NCI-H524 treated with DMSO at 0.1 percent for 48 hours (cell line): ENCODE measurements around the gene SNX32.

Experiments used
- DNase-seq: peaks from one replicate; lab custom pipeline; 2025; lab: John Stamatoyannopoulos, UW

The SNX32 gene

GRCh38 chr11:65856689-65857499, 23.1 kb downstream of the SNX32 start:
- no peak for DNase-seq

DNA sequence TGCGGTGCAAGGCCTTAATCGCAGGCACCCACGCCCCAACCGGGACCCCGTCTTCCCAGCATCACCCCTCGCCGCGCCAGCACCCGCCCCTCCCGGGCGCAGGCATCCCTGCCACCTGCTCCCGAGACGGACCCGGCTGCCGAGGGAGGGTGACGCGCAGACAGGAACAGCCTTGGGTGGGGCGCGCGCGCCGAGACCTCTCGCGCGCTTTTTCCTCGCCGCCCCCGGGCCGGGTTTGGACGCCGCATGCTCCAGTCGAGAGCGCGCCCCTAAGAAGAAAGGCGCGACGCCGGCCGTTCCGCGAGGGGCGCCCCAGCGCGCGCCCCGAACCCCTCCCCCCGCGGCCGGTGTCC, 23.7 kb downstream of the SNX32 start:
- no peak for DNase-seq

GRCh38 chr11:65857853-65858680, 24.3 kb downstream of the SNX32 start, which contains the start of gene CFL1:
Gene CFL1 (minus strand): TSS chr11:65858180. CDS start chr11:65858099, 81 bp downstream.
- DNase-seq: peak; percentile 67

- no peak for DNase-seq
These were observed 24.9 kb downstream of the SNX32 start for GRCh38 chr11:65858681-65859087.

DNA sequence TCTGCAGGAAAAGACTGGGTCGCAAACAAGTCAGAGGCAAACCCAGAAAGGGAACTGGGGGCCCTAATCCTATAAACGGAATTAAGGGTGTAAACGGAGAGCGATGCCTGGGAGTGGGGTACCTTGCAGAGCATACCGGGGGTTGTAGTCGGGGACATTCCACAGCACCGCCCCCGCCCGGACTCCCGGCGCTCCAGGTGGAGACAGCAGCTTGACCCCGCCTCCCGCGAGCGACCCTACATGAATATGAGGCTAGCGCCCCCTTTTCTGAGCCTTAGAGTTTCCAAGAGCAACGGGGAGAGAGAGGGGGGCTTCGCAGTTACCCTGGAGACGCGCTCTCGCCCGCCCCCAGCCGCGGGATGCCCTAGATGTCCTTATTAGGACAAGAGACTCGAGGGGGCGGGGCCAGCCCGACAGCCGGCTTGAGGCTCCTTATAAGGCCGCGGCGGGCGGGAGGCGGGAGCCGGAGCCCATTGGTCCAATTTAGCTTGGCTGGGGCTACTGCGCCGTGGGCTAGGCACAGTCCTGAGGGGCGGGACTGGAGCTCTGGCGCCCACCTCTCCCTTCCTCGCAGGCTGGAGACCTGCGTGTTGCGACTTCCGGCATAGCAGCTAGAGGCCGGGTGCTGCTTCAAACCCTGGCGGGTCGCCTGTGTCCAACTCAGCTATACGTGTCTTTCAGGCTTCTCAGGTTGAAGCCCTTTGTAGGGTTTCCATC, 25.5 kb downstream of the SNX32 start:
- DNase-seq: peak; percentile 80

GRCh38 chr11:65859812-65860277, 26.1 kb downstream of the SNX32 start:
- DNase-seq: no peak

DNA sequence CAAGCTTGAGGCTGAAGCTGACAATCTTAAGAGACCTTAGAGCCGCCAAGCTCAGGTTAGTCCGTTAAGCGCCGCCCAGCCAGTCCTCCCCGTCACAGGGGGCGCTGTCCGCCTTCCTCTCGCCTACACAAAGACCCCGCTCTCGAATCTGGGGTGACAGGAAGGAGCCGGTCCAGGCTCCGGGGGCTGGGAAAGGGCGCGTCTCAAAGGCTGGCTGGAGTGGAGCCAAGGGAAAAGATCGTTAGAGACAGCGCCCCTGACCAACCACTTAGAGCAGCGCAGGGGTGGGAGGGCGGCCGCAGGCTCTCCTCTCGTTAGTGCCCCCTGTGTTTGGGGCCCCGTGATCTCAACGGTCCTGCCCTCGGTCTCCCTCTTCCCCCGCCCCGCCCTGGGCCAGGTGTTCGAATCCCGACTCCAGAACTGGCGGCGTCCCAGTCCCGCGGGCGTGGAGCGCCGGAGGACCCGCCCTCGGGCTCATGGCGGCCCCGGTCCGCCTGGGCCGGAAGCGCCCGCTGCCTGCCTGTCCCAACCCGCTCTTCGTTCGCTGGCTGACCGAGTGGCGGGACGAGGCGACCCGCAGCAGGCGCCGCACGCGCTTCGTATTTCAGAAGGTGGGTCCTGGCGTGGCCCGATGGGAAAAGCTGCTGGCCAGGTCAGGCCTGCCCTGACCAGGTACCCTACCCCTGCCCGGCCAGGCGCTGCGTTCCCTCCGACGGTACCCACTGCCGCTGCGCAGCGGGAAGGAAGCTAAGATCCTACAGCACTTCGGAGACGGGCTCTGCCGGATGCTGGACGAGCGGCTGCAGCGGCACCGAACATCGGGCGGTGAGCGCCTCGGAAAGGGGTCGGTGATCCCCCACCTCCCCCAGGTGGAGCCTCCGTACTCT, 26.8 kb downstream of the SNX32 start, which contains the start of gene MUS81:
MUS81 (plus strand) TSS at position 156 of the 887 bp plus-strand sequence; CDS start at position 477, 321 bp downstream.
- peak; percentile 75 for DNase-seq

DNA sequence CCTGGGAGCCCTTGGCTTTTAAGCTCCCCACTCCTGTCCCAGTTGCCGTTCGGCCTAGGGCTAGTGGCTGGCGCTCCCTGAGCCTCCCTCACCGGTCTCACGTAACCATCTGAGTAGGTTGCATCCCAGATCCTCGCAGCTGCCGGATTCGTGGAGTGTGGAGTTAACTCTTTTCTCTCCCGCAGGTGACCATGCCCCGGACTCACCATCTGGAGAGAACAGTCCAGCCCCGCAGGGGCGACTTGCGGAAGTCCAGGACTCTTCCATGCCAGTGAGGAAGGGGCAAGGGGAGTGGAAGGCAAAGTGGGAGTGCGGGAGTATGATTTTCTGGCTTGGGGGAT, 27.4 kb downstream of the SNX32 start:
- DNase-seq: no peak

DNA sequence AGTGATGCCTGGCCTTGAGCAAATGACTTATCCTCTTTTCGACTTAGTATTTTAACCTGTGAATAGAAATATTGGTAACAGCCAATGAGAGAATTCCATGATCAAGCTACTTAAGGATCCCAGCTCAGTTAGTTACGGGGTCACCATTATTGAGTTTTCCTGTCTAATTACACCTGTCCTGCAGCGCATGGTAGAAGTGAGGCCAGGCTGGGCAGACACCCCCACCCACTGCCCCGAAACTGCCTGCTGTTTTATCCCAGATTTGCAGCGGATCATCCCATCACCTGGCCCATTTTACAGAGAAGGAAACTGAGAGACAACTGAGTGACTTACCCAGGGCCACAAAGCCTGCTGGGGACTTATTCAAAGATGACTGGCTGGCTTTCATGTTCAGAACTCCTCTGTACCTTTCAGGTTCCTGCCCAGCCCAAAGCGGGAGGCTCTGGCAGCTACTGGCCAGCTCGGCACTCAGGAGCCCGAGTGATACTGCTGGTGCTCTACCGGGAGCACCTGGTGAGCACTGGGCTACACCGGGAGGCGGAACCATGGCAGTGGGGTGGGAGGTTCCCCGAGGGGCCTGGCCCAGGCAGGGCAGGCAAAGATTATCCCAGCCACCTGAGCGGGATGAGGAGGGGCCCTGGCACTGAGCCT, 27.9 kb downstream of the SNX32 start:
- no peak for DNase-seq

- no peak for DNase-seq
These were observed 28.5 kb downstream of the SNX32 start for GRCh38 chr11:65862191-65862735.

DNA sequence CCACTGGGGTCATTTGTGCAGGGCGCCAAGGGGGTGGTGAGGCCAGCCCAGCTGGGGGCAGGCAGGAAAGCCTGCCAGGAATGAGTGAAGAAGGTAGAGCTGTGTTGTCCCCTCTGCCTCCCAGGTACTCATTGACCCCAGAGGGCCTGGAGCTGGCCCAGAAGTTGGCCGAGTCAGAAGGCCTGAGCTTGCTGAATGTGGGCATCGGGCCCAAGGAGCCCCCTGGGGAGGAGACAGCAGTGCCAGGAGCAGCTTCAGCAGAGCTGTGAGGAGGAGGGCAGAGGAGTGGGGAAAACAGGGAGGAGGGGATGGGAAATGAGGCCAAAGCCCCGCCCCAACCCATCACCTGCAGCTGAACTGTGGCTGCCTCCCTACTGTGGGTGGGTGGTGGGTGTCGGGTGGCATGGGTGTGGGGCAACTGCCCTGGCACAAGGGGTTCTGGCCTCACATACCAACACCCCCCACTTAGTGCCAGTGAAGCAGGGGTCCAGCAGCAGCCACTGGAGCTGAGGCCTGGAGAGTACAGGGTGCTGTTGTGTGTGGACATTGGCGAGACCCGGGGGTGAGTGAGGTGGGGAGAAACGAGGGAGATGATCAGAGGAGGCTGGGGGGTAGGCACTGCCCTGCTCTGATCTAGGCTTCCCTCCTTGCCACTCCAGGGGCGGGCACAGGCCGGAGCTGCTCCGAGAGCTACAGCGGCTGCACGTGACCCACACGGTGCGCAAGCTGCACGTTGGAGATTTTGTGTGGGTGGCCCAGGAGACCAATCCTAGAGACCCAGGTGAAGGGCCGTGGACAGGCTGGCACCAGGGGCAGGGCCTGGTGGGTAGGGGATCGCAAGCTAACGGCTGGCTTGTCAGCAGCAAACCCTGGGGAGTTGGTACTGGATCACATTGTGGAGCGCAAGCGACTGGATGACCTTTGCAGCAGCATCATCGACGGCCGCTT, 29.5 kb downstream of the SNX32 start:
- no peak for DNase-seq

DNA sequence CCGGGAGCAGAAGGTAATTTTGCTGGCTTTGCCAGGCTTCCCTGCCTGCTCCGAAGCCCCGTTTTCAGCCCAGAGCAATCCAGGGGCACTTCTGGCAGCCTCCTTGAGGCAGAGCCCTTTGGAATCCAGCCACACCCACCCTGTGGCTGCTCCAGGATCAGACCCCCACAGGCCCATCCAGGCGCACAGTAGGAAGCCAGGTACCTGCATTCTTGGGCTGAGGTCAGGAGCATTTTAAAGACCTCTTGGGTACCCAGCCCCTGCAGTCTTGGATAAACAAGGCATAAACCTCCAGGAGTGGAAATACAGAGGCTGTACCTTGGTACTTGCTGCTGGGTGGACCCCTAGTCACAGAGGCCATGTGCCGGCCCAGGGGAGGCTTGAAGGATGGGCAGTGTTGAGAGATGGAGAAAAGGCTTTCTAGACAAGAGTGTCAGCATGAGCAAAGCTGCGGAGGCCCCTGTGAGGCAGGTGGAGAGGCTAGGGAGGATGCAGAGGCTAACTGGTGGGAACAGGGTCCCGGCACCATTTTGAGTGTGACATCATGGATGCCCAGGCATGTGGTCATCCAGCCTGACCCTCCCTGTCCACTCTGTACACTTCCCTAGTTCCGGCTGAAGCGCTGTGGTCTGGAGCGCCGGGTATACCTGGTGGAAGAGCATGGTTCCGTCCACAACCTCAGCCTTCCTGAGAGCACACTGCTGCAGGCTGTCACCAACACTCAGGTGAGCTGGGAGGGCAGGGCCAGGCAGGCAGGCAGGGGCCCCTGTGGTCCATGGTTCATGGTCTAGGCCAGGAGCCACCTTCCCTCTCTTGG, 30.3 kb downstream of the SNX32 start:
- DNase-seq: no peak

GRCh38 chr11:65864706-65865471, 31.1 kb downstream of the SNX32 start:
- no peak for DNase-seq

- no peak for DNase-seq
These were observed 31.9 kb downstream of the SNX32 start for GRCh38 chr11:65865550-65866172.

DNA sequence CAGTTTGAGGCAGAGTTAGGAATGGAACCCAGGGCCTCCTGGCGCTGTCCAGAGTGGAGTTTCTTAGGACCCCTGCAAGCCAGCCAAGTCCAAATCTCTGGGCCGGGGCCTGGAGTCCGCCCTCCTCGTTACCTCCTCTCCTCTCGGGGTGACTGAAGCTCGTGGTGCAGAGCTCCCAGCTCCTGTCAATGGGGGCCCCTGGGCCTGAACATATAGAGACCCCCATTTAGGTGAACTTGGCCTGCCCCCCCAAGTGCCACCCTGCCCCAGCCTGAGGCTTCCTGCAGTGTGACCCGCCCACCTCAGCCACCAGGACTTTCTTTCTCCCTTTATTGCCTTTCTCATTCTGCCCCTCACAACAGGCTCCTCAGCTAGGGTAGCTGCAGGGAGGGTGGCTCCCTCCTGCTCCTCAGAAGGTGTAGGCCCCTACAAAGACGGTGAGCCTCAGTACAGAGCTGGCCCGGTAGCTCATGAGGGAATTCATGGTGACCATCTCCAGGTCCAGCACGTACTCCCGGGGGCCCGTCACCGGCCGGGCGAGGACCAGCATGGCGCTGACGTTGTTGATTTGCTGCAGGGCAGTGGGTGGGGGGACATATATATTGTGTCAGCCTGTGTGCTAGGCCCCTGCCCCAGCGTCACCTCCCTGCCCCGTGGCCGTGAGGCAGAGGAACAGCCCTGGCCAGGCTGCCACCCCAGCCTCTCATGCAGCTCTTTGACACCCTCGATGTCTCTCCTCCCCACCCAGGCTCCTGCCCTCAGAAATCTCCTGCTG, 32.9 kb downstream of the SNX32 start:
- no peak for DNase-seq

DNA sequence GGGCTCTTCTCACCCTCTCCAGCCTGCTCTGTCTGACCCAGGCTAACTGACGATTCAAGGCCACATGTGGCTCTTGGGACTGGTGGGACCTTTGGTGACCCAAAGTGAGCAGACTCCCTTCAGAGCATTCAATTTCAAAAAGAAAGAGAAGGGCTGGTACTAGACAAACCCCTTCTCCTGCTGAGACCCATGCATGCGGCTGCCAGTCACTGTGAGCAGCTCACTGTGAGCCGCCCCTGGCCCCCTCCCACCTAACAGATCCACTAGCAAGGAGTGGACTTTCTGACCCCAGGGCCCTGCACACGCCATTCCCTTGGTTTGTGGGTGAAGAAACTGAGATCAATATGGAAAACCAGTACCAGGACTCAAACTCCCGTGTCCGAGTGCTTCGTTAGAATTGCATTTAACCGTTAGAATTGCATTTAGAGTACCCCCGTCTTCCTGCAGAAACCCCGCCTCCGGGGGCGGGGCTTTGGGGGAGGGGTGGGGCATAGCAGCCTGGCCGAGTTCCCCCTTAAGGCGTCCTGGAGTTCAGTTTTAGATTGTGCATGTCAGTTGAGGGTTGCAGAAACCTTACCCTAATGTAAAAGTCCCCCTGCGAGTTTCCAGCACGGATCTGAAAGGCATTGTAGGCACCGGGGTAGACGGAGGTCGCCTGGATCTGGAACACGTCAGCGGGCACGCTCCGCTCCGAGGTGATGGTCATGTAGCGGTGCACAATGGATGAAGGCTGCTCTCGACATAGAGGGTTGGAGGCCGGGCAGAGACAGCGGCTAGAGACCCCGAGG, 33.7 kb downstream of the SNX32 start:
- DNase-seq: no peak
